GM06990 (cell line): ENCODE data around the gene TSPAN6.

Experiments used
- DNase-seq: peaks from one replicate; pipeline ENCODE4 v3.0.0-alpha.2; 2011; ENCODE audit not compliant: insufficient read length; ENCODE audit errors: extremely low read depth
- H3K27me3 ChIP-seq: replicated peaks from 2 replicates; pipeline ENCODE4 v1.6.0; 2011; ENCODE audit warnings: low read length; ENCODE audit not compliant: control insufficient read depth, insufficient read depth
- H3K36me3 ChIP-seq: 2 replicates; pipeline ENCODE4 v1.5.1; 2011; ENCODE audit warnings: low read length; ENCODE audit not compliant: control insufficient read depth, insufficient read depth
- H3K4me3 ChIP-seq: replicated peaks from 2 replicates; pipeline ENCODE4 v1.5.1; 2011; ENCODE audit warnings: low read depth, mild to moderate bottlenecking, control low read depth, low read length
- CTCF ChIP-seq: IDR thresholded peaks from 2 replicates; pipeline ENCODE4 v1.5.1; 2011; ENCODE audit warnings: low read length, control low read depth, mild to moderate bottlenecking, inconsistent platforms; ENCODE audit not compliant: insufficient read depth, poor library complexity, severe bottlenecking

TSPAN6 gene

DNA sequence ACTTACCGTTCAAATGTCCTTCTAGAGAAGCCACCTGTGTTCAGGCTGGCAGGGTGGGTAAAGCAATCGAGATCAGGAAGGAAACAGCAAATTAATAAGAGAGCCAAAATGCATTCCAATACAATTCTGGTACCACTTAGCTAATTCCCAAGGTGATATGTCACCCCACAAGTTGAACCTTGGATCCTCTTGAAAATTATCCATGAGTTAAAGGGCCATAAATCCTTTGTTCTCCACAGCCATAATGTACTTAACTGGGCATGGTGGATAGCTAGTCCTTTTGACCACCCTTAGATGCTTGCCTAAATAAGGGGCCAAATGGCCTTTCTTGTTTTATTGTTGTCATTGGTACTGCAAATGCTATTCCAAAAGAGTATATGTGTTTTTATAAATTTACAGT lies 49.9 kb downstream of the TSPAN6 start:
- TF ChIP-seq CTCF = no peak
- no peaks in the 10 kb centered on the region; the same call in 1 of the 2 replicates for H3K27me3 ChIP-seq
- no peak overlapping the region for H3K4me3 ChIP-seq
- no peak for DNase-seq
- H3K36me3 ChIP-seq = no peaks in the 10 kb centered on the region

- no peak for TF ChIP-seq CTCF
- Histone ChIP-seq H3K36me3 (no peaks in the 10 kb centered on the region), H3K27me3 (no peaks in the 10 kb centered on the region), H3K4me3 (no peak within 1 kb of the TSS)
- no peak for DNase-seq
These were observed 52.0 kb downstream of the TSPAN6 start, which contains the start of gene TNMD for GRCh38 chrX:100584611-100585010. TSS of gene TNMD (plus strand) at chrX:100584936. CDS start at chrX:100585019, 83 bp downstream.
